Gastrocnemius medialis (tissue), 4 donors: ENCODE results near the gene FBXL22.

Experiments used
- CTCF ChIP-seq, 5 experiments: fragments of 450-650 bp in 3 of 5; fragments of 200-600 bp in 2 of 5; sonication (generic) in 2 of 5; IDR thresholded peaks in 4 of 5; conservative IDR thresholded peaks in 1 of 5; 1 replicate in 4 of 5; 2 replicates in 1 of 5; pipeline ENCODE4 v1.5.1; 2016 to 2019; ENCODE audit warnings: antibody characterized with exemption in 5 of 5, mild to moderate bottlenecking in 3 of 5, moderate library complexity in 3 of 5
- POLR2A ChIP-seq, 2 donors: fragments of 450-650 bp; IDR thresholded peaks; one replicate each; pipeline ENCODE4 v1.6.1; 2017; ENCODE audit warnings: antibody characterized with exemption in 2 of 2, mild to moderate bottlenecking in 2 of 2, moderate library complexity in 2 of 2

- TF ChIP-seq CTCF (IDR thresholded peaks at IDR 0.05 in 4 of 5, conservative IDR thresholded peaks at IDR 0.05 in 1 of 5) (peak in 4 of 5 experiments; percentile 24 to 57 (median 42)), POLR2A (IDR thresholded peaks at IDR 0.05) (peak; percentile 80 to 82)
Measured at GRCh38 chr15:63600616-63601025, 3.4 kb downstream of the FBXL22 start.
